ENCODE results near the gene CA10. TPM values are rescaled to one million over a fixed set of nuclear protein-coding genes. Genes with fewer than 3 reads are reported as not detected.

Gene CA10
- total RNA-seq, 1 experiment from 2014 or later, result 0.46 TPM

- Histone ChIP-seq H2AK5ac (ENCODE audit: insufficient read length, low read length) (no peak overlapping the region), H3K18ac (ENCODE audit: insufficient read length, low read depth, low read length) (no peak overlapping the region), H2BK12ac (ENCODE audit: insufficient read length, low read depth, low read length) (no peak overlapping the region), H2AFZ (ENCODE audit: low read length) (no peak overlapping the region), H3K4me2 (ENCODE audit: insufficient read depth, insufficient read length, low read length) (no peak overlapping the region), H4K8ac (replicated peaks; ENCODE audit: insufficient read length, low read depth, low read length) (no peak overlapping the region), H2BK5ac (ENCODE audit: insufficient read length, low read length) (no peak overlapping the region), H3K9me3 (ENCODE audit: control insufficient read depth, low read depth, low read length) (no peaks in the 10 kb centered on the region), H3K79me2 (ENCODE audit: insufficient read depth, low read length) (no peaks in the 10 kb centered on the region), H2BK15ac (ENCODE audit: low read depth, low read length) (no peak overlapping the region), H4K5ac (ENCODE audit: insufficient read length, low read depth, low read length) (no peak overlapping the region), H3K9ac (ENCODE audit: extremely low read depth, insufficient read length, low read length) (no peak overlapping the region), H3K4ac (ENCODE audit: low read depth, low read length) (no peak overlapping the region), H3K23me2 (ENCODE audit: insufficient read length, low read depth, low read length, poor library complexity, severe bottlenecking) (peaks cover 2% of the 10 kb centered on the region), H2BK20ac (ENCODE audit: low read depth, low read length, poor library complexity, severe bottlenecking) (no peak overlapping the region), H3K14ac (ENCODE audit: insufficient read depth, low read length) (no peak overlapping the region), H3K56ac (ENCODE audit: insufficient read length, low read depth, low read length) (no peak overlapping the region), H3K79me1 (ENCODE audit: insufficient read depth, low read depth, low read length, poor library complexity, severe bottlenecking) (no peaks in the 10 kb centered on the region), H3K27me3 (ENCODE audit: insufficient read depth, low read length) (no peaks in the 10 kb centered on the region), H3T11ph (ENCODE audit: low read length) (no peak overlapping the region), H2BK120ac (ENCODE audit: low read depth, low read length, poor library complexity, severe bottlenecking) (no peak overlapping the region), H3K4me1 (ENCODE audit: insufficient read depth, low read length) (peaks cover 7% of the 10 kb centered on the region; the same call in 1 of the 2 replicates), H4K91ac (ENCODE audit: insufficient read length, low read depth, low read length) (no peak overlapping the region), H3K23ac (ENCODE audit: insufficient read length, low read depth, low read length) (no peak overlapping the region), H4K20me1 (ENCODE audit: control insufficient read depth, insufficient read depth, insufficient read length) (no peaks in the 10 kb centered on the region), H3K27ac (ENCODE audit: insufficient read length, low read depth, low read length) (no peak overlapping the region)
- Mint-ChIP-seq H3K36me3 (ENCODE audit: insufficient read depth in 1 of 3, low read depth in 3 of 3) (peaks cover 0 to 4% (median 0%) of the 10 kb centered on the region in 3 experiments; a peak in 2 of 7 replicates), H3K4me1 (peaks cover 23 to 32% of the 10 kb centered on the region in 2 experiments), H3K27me3 (ENCODE audit: low read depth) (peaks cover 16% of the 10 kb centered on the region), H3K9me3 (no peaks in the 10 kb centered on the region), H3K4me3 (no peak overlapping the region), H3K27ac (no peak overlapping the region)
- no peak for DNase-seq
- no CpG with 5 or more reads among the region's 4 CpGs for WGBS (ENCODE audit: extremely low coverage, insufficient read length, low lambda C conversion rate)
- TF ChIP-seq CTCF (conservative IDR thresholded peaks at IDR 0.05), result no peak
Observed at GRCh38 chr17:51597345-51597744, 561.2 kb downstream of the CA10 start.

Measured in H9 (cell line).